Esophagus squamous epithelium (tissue), 5 donors: ENCODE data around the gene KLK14. TPM values are rescaled to one million over a fixed set of nuclear protein-coding genes. Genes with fewer than 3 reads are reported as not detected.

Source experiments
- DNase-seq: peaks from one replicate; lab custom pipeline; 2025; lab: John Stamatoyannopoulos, UW
- H3K27ac ChIP-seq, 4 donors: fragments of 200-600 bp; sonication (generic); one replicate each; pipeline ENCODE4 v1.5.1; 2016 to 2019; ENCODE audit warnings: mild to moderate bottlenecking in 1 of 4
- H3K27me3 ChIP-seq, 4 donors: fragments of 200-600 bp; sonication (generic); 1 replicate in 3 of 4; 2 replicates in 1 of 4; pipeline versions ENCODE4 v1.5.1 to v1.6.0; 2017 to 2021; ENCODE audit warnings: antibody characterized with exemption in 1 of 4
- H3K36me3 ChIP-seq, 3 donors: fragments of 200-600 bp; sonication (generic); one replicate each; pipeline ENCODE4 v1.5.1; 2016 to 2019
- H3K4me1 ChIP-seq, 3 donors: fragments of 200-600 bp; sonication (generic); one replicate each; pipeline ENCODE4 v1.5.1; 2017 to 2019
- H3K4me3 ChIP-seq, 4 donors: fragments of 200-600 bp; sonication (generic); 1 replicate in 3 of 4; 2 replicates in 1 of 4; pipeline ENCODE4 v1.5.1; 2016 to 2019; ENCODE audit warnings: mild to moderate bottlenecking in 2 of 4, moderate library complexity in 1 of 4
- H3K9me3 ChIP-seq, 3 donors: fragments of 200-600 bp; sonication (generic); one replicate each; pipeline ENCODE4 v1.5.1; 2016 to 2019
- POLR2A ChIP-seq, 4 donors: fragments of 450-650 bp; IDR thresholded peaks; one replicate each; pipeline ENCODE4 v1.6.1; 2017; ENCODE audit warnings: antibody characterized with exemption in 4 of 4, mild to moderate bottlenecking in 4 of 4, moderate library complexity in 3 of 4
- WGBS, 2 donors: methylation state at CpG; one replicate each; pipeline ENCODE4 v1.1.5; 2018; 5-methylcytosine and 5-hydroxymethylcytosine counted together
- intact Hi-C: fragments of 100-400 bp; cut with DNase I; formaldehyde crosslinking; loops from one replicate; pipeline ENCODE4 v1.15.0; 2022
- total RNA-seq, 4 donors: library from RNA; depleted of rRNA; stranded (reverse); fragments of >200 nt; gene quantifications; one replicate each; pipeline ENCODE4 v1.1.0, GENCODE V29; 2016
- TF ChIP-seq, protein P1 (sequence below), 6 experiments: fragments of 450-650 bp in 4 of 6; fragments of 200-600 bp in 2 of 6; sonication (generic) in 2 of 6; IDR thresholded peaks; one replicate each; pipeline ENCODE4 v1.5.1; 2016 to 2019; ENCODE audit warnings: antibody characterized with exemption in 6 of 6, mild to moderate bottlenecking in 4 of 6, moderate library complexity in 4 of 6
- donor health status: DM: yes; HTN: yes; CAD: no.

KLK14 gene
- total RNA-seq, 4 donors from 2014 or later = 0.66 TPM; not detected in 3

DNA sequence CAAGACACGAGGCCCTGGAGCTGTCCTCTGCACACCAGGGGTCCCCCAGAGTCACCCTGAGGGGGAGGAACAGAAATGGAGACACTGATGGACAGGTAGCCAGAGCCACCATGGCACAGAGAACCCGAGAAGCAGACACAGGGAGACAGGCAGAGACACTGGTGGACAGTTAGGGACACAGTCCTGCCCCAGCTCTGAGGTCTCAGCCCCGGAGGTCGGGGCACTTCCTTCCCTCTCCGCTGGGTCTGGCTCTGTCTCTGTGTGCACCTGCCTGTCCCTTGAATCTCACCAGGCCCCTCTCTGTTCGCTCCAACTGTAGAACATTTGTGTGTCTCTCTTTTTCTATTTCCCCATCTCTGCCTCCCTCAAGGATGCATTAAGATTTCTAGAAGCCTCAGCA lies 4.6 kb downstream of the KLK14 start:
- Histone ChIP-seq H3K36me3 (no peaks in the 10 kb centered on the region), H3K9me3 (peaks cover 0 to 8% (median 0%) of the 10 kb centered on the region in 3 donors), H3K4me1 (peaks cover 0 to 22% (median 0%) of the 10 kb centered on the region in 3 donors), H3K27me3 (peaks cover 0 to 18% (median 0%) of the 10 kb centered on the region in 4 donors), H3K4me3 (no peak overlapping the region), H3K27ac (no peak overlapping the region)
- TF ChIP-seq POLR2A (IDR thresholded peaks at IDR 0.05) = no peak
- TF ChIP-seq, protein P1, sequence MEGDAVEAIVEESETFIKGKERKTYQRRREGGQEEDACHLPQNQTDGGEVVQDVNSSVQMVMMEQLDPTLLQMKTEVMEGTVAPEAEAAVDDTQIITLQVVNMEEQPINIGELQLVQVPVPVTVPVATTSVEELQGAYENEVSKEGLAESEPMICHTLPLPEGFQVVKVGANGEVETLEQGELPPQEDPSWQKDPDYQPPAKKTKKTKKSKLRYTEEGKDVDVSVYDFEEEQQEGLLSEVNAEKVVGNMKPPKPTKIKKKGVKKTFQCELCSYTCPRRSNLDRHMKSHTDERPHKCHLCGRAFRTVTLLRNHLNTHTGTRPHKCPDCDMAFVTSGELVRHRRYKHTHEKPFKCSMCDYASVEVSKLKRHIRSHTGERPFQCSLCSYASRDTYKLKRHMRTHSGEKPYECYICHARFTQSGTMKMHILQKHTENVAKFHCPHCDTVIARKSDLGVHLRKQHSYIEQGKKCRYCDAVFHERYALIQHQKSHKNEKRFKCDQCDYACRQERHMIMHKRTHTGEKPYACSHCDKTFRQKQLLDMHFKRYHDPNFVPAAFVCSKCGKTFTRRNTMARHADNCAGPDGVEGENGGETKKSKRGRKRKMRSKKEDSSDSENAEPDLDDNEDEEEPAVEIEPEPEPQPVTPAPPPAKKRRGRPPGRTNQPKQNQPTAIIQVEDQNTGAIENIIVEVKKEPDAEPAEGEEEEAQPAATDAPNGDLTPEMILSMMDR (IDR thresholded peaks at IDR 0.05) = no peak
- WGBS, 2 donors = 46 to 92% methylated on average over 5 of the region's 6 CpGs
- DNase-seq = no peak
- intact Hi-C loops = no loop called here

DNA sequence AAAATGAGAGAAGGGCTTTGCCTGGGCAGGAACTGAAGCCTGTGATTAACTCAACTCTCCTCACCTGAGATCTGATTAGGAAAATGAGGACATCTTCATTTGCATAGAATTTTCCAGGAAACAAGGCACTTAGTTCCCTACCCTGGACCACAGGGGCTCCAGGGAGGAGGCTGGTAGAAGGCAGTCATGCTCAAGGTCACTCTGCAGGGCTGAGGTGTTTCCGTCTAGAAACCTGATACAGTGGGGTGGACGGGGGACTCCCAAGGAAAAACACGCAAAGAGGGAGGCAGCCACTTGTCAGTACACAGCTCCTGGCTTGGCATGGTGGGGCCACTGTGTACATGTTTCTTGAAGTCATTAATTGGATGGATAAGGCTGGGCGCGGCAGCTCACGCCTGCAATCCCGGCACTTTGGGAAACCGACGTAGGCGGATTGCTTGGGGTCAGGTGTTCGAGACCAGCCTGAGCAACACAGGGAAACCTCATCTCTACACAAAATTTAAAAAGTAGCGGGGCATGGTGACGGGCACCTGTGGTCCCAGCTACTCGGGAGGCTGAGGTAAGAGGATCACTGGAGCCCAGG lies 6.0 kb downstream of the KLK14 start:
- H3K9me3 ChIP-seq = peaks cover 0 to 8% (median 0%) of the 10 kb centered on the region in 3 donors
- 51 to 58% methylated on average over 11 to 13 of the region's 14 CpGs for WGBS, 2 donors
- H3K36me3 ChIP-seq = no peaks in the 10 kb centered on the region
- intact Hi-C loops = no loop called here
- no peak for TF ChIP-seq POLR2A (IDR thresholded peaks at IDR 0.05)
- TF ChIP-seq, protein P1 (IDR thresholded peaks at IDR 0.05) = no peak
- peak overlapping the region in 3 of 4 donors; percentile 38 to 69 (median 58) for H3K27ac ChIP-seq
- peaks cover 0 to 4% (median 0%) of the 10 kb centered on the region in 4 donors for H3K27me3 ChIP-seq
- H3K4me1 ChIP-seq = peaks cover 0 to 26% (median 0%) of the 10 kb centered on the region in 3 donors
- no peak overlapping the region for H3K4me3 ChIP-seq
- no peak for DNase-seq

DNA sequence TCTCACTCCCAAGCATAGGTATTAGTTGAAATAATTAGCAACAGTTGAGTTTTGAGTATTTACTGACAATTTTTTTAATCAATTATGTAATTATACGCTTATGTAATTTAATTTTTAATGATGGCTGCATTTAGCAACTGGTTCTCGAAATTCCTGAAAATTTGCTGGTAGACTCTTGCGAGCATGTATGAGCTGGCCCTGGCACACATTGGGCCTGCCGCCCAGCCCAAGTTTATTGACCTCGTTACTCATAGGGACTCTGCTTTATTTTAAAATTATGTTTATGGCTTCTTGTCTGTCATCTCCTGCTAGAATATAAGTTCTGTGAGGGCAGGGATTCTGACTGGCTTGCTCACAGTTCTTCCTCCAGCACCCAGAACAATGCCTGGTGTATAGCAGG lies 6.7 kb downstream of the KLK14 start:
- H3K27ac ChIP-seq = peak overlapping the region in 3 of 4 donors; percentile 38 to 69 (median 58)

DNA sequence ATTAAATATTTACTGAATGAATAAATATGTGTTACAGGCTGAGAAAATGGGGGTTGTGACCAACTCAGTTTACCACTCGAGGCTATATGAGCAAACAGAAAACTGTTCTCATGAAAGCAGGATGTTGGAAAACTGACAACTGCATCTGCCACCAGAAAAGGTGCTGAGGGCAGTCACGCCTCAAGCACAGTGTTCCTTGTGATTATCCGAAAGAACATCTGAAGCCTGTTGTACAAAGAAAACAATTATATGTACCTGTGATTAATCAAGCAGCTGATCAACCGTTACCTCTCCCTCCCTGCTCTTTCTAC lies 11.6 kb downstream of the KLK14 start:
- TF ChIP-seq POLR2A (IDR thresholded peaks at IDR 0.05) = no peak
- H3K9me3 ChIP-seq = peaks cover 0 to 8% (median 0%) of the 10 kb centered on the region in 3 donors
- intact Hi-C loops = no loop called here
- peaks cover 0 to 5% (median 0%) of the 10 kb centered on the region in 4 donors for H3K27me3 ChIP-seq
- no peak for DNase-seq
- H3K36me3 ChIP-seq = no peaks in the 10 kb centered on the region
- no peak overlapping the region for H3K4me3 ChIP-seq
- 24 to 27% methylated on average over 4 of the region's 4 CpGs for WGBS, 2 donors
- peak overlapping the region in 3 of 4 donors; percentile 45 to 83 (median 68) for H3K27ac ChIP-seq
- H3K4me1 ChIP-seq = peaks cover 4 to 67% (median 7%) of the 10 kb centered on the region in 3 donors

More for the DNA sequence above, 6.7 kb downstream of the KLK14 start:
- no peak for TF ChIP-seq POLR2A (IDR thresholded peaks at IDR 0.05)
- TF ChIP-seq, protein P1 (IDR thresholded peaks at IDR 0.05) = no peak
- intact Hi-C loops = no loop called here
- DNase-seq = no peak
- no peak overlapping the region for H3K4me3 ChIP-seq
- no peaks in the 10 kb centered on the region for H3K27me3 ChIP-seq
- peaks cover 0 to 8% (median 0%) of the 10 kb centered on the region in 3 donors for H3K9me3 ChIP-seq
- peaks cover 0 to 33% (median 0%) of the 10 kb centered on the region in 3 donors for H3K4me1 ChIP-seq
- H3K36me3 ChIP-seq = no peaks in the 10 kb centered on the region
- WGBS, 2 donors = 42 to 53% methylated on average over 5 of the region's 5 CpGs

DNA sequence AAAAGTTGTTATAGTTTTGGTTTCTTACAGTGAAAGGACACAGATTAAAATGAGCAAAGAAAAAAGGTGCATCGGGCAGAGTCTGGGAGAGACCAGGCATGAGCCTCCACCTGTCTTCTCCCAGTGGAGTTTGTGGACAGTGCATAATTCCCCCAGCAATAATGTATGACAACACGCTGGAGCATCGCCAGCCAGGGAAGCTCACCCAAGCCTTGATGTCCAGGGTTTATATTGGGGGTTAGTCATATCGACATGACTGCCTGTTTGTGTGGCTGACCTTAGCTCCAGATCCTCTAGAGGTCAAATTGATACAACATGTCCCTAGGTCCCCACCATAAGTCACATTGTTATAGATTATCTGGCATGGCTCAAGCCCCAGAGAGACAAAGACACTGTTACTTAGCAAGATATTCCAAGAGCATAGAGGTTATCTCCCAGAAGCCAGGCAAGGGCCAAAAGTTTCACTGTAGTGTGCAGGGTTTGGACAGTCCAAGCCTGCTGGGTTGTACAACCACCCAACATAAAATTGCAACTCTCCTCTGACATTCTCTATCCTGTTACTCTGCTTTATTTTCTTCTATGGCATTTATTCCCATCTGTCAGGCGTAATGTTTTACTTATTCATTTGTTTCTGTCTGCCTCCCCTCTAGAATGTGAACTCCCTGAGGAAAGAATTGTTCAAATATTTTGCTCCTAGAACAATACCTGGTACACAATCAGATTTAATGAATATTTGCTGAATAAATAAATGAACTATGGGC lies 12.2 kb downstream of the KLK14 start:
- TF ChIP-seq, protein P1 (IDR thresholded peaks at IDR 0.05) = no peak
- TF ChIP-seq POLR2A (IDR thresholded peaks at IDR 0.05) = no peak
- Histone ChIP-seq H3K4me3 (no peak overlapping the region), H3K27me3 (peaks cover 0 to 11% (median 0%) of the 10 kb centered on the region in 4 donors), H3K9me3 (peaks cover 0 to 8% (median 0%) of the 10 kb centered on the region in 3 donors), H3K36me3 (no peaks in the 10 kb centered on the region), H3K4me1 (peaks cover 7 to 67% (median 8%) of the 10 kb centered on the region in 3 donors), H3K27ac (peak overlapping the region in 3 of 4 donors; percentile 45 to 83 (median 68))
- intact Hi-C loops = no loop called here
- DNase-seq = no peak
- 74 to 87% methylated on average over 5 of the region's 5 CpGs for WGBS, 2 donors
